Calu3 (cell line): ENCODE results near the gene C20orf144. TPM values are rescaled to one million over a fixed set of nuclear protein-coding genes. Genes with fewer than 3 reads are reported as not detected.

ENCODE experiments used
- BruUV-seq: library from RNA; stranded (reverse); fragments of 400-500 nt; replicated peaks from 2 replicates; lab custom pipeline; 2021; lab: Mats Ljungman, UMichigan
- CTCF ChIA-PET: fragments of 300-600 bp; sonication (Branson Sonifier 250); formaldehyde crosslinking; loops from one replicate; lab custom pipeline; 2022; ENCODE audit warnings: antibody characterized with exemption; lab: Charles Lee
- DNase-seq: peaks from one replicate; pipeline ENCODE4 v3.0.0; 2022
- H3K27ac Mint-ChIP-seq: one replicate; pipeline ENCODE4 v1.8.0; 2022; ENCODE audit warnings: mixed read lengths; ENCODE audit not compliant: unreplicated experiment
- H3K27me3 Mint-ChIP-seq: one replicate; pipeline ENCODE4 v1.8.0; 2022; ENCODE audit warnings: mixed read lengths; ENCODE audit not compliant: unreplicated experiment
- H3K36me3 Mint-ChIP-seq: one replicate; pipeline ENCODE4 v1.8.0; 2022; ENCODE audit warnings: mild to moderate bottlenecking, moderate library complexity, mixed read lengths; ENCODE audit not compliant: insufficient read depth, unreplicated experiment
- H3K4me1 Mint-ChIP-seq: one replicate; pipeline ENCODE4 v1.8.0; 2022; ENCODE audit warnings: mild to moderate bottlenecking, low read depth, mixed read lengths; ENCODE audit not compliant: unreplicated experiment
- H3K4me3 Mint-ChIP-seq: one replicate; pipeline ENCODE4 v1.8.0; 2022; ENCODE audit warnings: mild to moderate bottlenecking, low read depth, moderate library complexity, mixed read lengths; ENCODE audit not compliant: unreplicated experiment
- H3K9me3 Mint-ChIP-seq: one replicate; pipeline ENCODE4 v1.8.0; 2022; ENCODE audit warnings: low read depth, mixed read lengths; ENCODE audit not compliant: unreplicated experiment
- CTCF ChIP-seq: fragments of 200-600 bp; IDR thresholded peaks from one replicate; pipeline ENCODE4 v1.8.0; 2022; ENCODE audit warnings: antibody characterized with exemption; ENCODE audit not compliant: unreplicated experiment
- intact Hi-C: fragments of 100-400 bp; cut with micrococcal nuclease; formaldehyde crosslinking; loops from one replicate; pipeline ENCODE4 v1.10.0; 2022; ENCODE audit not compliant: unreplicated experiment
- total RNA-seq: library from RNA; stranded (reverse); gene quantifications from 2 replicates; pipeline ENCODE4 v1.2.3, GENCODE V29; 2022

Gene C20orf144
- total RNA-seq, 1 experiment from 2014 or later, result 0.45 TPM

GRCh38 chr20:33703498-33704137 lies 41.5 kb downstream of the C20orf144 start:
- BruUV-seq, result no TSS peak
- Mint-ChIP-seq H3K27ac (no peak overlapping the region), H3K27me3 (no peaks in the 10 kb centered on the region), H3K4me1 (no peaks in the 10 kb centered on the region), H3K36me3 (peaks cover 22% of the 10 kb centered on the region), H3K9me3 (peaks cover 2% of the 10 kb centered on the region), H3K4me3 (no peak overlapping the region)
- DNase-seq, result no peak
- no peak for TF ChIP-seq CTCF
- intact Hi-C loops, result no loop called here
- CTCF ChIA-PET, result interaction anchor here (0.6 kb wide), 2 partner anchors 78 to 159 kb away, joined by 3 to 5 read pairs; no protein-coding TSS in a partner anchor

- Mint-ChIP-seq H3K4me3 (no peak overlapping the region), H3K9me3 (peaks cover 2% of the 10 kb centered on the region), H3K27me3 (no peaks in the 10 kb centered on the region), H3K4me1 (peaks cover 3% of the 10 kb centered on the region), H3K27ac (no peak overlapping the region), H3K36me3 (peaks cover 22% of the 10 kb centered on the region)
- no peak for TF ChIP-seq CTCF
- CTCF ChIA-PET, result interaction anchor here (0.6 kb wide), 3 partner anchors 30 to 159 kb away, joined by 3 to 5 read pairs (median 5); no protein-coding TSS in a partner anchor
- intact Hi-C loops, result no loop called here
- BruUV-seq, result no TSS peak
- no peak for DNase-seq
Observed at GRCh38 chr20:33704197-33704924, 42.2 kb downstream of the C20orf144 start.

GRCh38 chr20:33707668-33708067 lies 45.5 kb downstream of the C20orf144 start:
- peaks cover 13% of the 10 kb centered on the region for H3K36me3 Mint-ChIP-seq
- CTCF ChIA-PET, result interaction anchor here (0.6 kb wide), 1 partner anchor 17 kb away, joined by 4 read pairs; no protein-coding TSS in a partner anchor
- no TSS peak for BruUV-seq
- H3K27me3 Mint-ChIP-seq, result no peaks in the 10 kb centered on the region
- peaks cover 23% of the 10 kb centered on the region for H3K4me1 Mint-ChIP-seq
- intact Hi-C loops, result no loop called here
- H3K27ac Mint-ChIP-seq, result no peak overlapping the region
- no peak overlapping the region for H3K4me3 Mint-ChIP-seq
- no peak for TF ChIP-seq CTCF
- no peak for DNase-seq
- H3K9me3 Mint-ChIP-seq, result no peaks in the 10 kb centered on the region

- no peak overlapping the region for H3K27ac Mint-ChIP-seq
- no peaks in the 10 kb centered on the region for H3K27me3 Mint-ChIP-seq
- no peaks in the 10 kb centered on the region for H3K9me3 Mint-ChIP-seq
- CTCF ChIA-PET, result interaction anchor here (0.5 kb wide), 1 partner anchor 207 kb away, joined by 3 read pairs; no protein-coding TSS in a partner anchor
- intact Hi-C loops, result no loop called here
- H3K36me3 Mint-ChIP-seq, result peaks cover 10% of the 10 kb centered on the region
- TF ChIP-seq CTCF, result no peak
- DNase-seq, result no peak
- no TSS peak for BruUV-seq
- H3K4me1 Mint-ChIP-seq, result peaks cover 23% of the 10 kb centered on the region
- no peak overlapping the region for H3K4me3 Mint-ChIP-seq
Observed at GRCh38 chr20:33709398-33709797, 47.3 kb downstream of the C20orf144 start.
